Measurements from ENCODE around the gene CRYZL1. TPM values are rescaled to one million over a fixed set of nuclear protein-coding genes. Genes with fewer than 3 reads are reported as not detected.
A peak's percentile ranks its signal among the peaks of the same experiment; 100 is the strongest.

CRYZL1 gene
- total RNA-seq, 1 donor from 2014 or later, result 43.6 TPM

DNA sequence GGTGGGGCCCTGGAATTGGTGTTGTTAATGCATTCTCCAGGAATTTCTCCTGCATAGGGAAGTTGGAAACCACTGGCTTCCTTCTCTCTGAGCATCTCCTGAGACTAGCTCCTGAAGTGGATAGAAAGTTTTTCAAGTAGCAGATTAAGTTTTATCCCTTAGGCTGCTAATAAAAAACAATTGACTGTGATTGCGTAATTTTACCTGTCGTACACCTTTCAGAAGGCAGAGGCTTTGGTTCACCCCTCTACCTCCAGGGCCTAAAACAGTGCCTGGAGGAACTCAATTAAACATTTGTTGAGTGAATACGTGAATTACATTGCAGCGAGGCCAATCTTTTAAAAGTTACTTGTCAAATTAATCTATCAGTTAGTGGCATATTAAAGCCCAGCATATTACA, 4.2 kb upstream of the CRYZL1 start:
- Mint-ChIP-seq H3K4me1 (ENCODE audit: unreplicated experiment) (peaks cover 33% of the 10 kb centered on the region), H3K36me3 (ENCODE audit: unreplicated experiment) (no peaks in the 10 kb centered on the region), H3K27me3 (ENCODE audit: unreplicated experiment) (no peaks in the 10 kb centered on the region), H3K9me3 (ENCODE audit: unreplicated experiment) (no peaks in the 10 kb centered on the region), H3K27ac (ENCODE audit: unreplicated experiment) (no peak overlapping the region), H3K4me3 (ENCODE audit: unreplicated experiment) (no peak overlapping the region)
- DNase-seq (ENCODE audit: extremely low spot score, unreplicated experiment), result no peak
- TF ChIP-seq, protein P1, sequence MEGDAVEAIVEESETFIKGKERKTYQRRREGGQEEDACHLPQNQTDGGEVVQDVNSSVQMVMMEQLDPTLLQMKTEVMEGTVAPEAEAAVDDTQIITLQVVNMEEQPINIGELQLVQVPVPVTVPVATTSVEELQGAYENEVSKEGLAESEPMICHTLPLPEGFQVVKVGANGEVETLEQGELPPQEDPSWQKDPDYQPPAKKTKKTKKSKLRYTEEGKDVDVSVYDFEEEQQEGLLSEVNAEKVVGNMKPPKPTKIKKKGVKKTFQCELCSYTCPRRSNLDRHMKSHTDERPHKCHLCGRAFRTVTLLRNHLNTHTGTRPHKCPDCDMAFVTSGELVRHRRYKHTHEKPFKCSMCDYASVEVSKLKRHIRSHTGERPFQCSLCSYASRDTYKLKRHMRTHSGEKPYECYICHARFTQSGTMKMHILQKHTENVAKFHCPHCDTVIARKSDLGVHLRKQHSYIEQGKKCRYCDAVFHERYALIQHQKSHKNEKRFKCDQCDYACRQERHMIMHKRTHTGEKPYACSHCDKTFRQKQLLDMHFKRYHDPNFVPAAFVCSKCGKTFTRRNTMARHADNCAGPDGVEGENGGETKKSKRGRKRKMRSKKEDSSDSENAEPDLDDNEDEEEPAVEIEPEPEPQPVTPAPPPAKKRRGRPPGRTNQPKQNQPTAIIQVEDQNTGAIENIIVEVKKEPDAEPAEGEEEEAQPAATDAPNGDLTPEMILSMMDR (IDR thresholded peaks at IDR 0.05), result no peak

GRCh38 chr21:33644383-33645074, 3.0 kb upstream of the CRYZL1 start:
- H3K27ac Mint-ChIP-seq (ENCODE audit: unreplicated experiment), result peak overlapping the region; percentile 85
- no peaks in the 10 kb centered on the region for H3K9me3 Mint-ChIP-seq (ENCODE audit: unreplicated experiment)
- H3K4me1 Mint-ChIP-seq (ENCODE audit: unreplicated experiment), result peaks cover 36% of the 10 kb centered on the region
- TF ChIP-seq, protein P1 (IDR thresholded peaks at IDR 0.05), result no peak
- H3K4me3 Mint-ChIP-seq (ENCODE audit: unreplicated experiment), result peak overlapping the region; percentile 92
- no peak for DNase-seq (ENCODE audit: extremely low spot score, unreplicated experiment)
- no peaks in the 10 kb centered on the region for H3K27me3 Mint-ChIP-seq (ENCODE audit: unreplicated experiment)
- no peaks in the 10 kb centered on the region for H3K36me3 Mint-ChIP-seq (ENCODE audit: unreplicated experiment)

DNA sequence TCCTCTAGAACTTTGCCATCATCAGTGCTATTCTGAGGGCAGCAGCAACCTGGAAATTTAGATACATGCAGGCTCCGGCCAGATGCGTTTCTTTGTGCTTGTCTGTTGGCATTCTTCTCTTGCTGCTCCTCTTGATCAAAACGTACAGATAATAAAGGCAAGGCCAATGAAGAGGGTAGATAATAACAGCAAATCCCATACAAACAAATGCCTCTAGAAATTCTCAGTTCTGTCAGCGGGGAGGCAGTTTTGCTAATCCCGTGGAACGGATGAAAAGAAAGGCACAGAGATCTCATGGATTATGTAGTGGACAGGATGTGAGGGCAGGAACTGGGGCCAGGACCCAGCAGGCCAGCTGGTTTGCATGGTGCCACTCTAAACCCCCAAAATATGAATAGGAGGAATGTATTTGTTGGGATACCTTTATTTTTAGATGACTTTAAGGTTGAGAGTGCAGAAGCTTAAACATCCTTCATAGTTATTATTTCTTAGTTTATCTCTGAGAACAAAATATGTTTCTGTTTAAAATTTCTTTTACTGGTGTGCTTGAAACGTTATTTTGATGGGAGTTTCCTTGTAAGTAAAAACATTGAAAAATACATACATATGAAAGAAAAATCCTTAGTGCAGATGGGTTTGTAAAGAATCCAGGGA, 2.2 kb upstream of the CRYZL1 start:
- Mint-ChIP-seq H3K27me3 (ENCODE audit: unreplicated experiment) (no peaks in the 10 kb centered on the region), H3K4me3 (ENCODE audit: unreplicated experiment) (peak overlapping the region; percentile 92), H3K36me3 (ENCODE audit: unreplicated experiment) (no peaks in the 10 kb centered on the region), H3K9me3 (ENCODE audit: unreplicated experiment) (no peaks in the 10 kb centered on the region), H3K4me1 (ENCODE audit: unreplicated experiment) (peaks cover 33% of the 10 kb centered on the region), H3K27ac (ENCODE audit: unreplicated experiment) (peak overlapping the region; percentile 85)
- no peak for DNase-seq (ENCODE audit: extremely low spot score, unreplicated experiment)
- TF ChIP-seq, protein P1 (IDR thresholded peaks at IDR 0.05), result no peak

- H3K36me3 Mint-ChIP-seq (ENCODE audit: unreplicated experiment), result no peaks in the 10 kb centered on the region
- peak; percentile 86 for DNase-seq (ENCODE audit: extremely low spot score, unreplicated experiment)
- peaks cover 32% of the 10 kb centered on the region for H3K4me1 Mint-ChIP-seq (ENCODE audit: unreplicated experiment)
These were observed 1.5 kb upstream of the CRYZL1 start for GRCh38 chr21:33642896-33643657.

More at GRCh38 chr21:33642896-33643657, 1.5 kb upstream of the CRYZL1 start:
- peak overlapping the region; percentile 92 for H3K4me3 Mint-ChIP-seq (ENCODE audit: unreplicated experiment)
- TF ChIP-seq, protein P1 (IDR thresholded peaks at IDR 0.05), result no peak
- no peaks in the 10 kb centered on the region for H3K9me3 Mint-ChIP-seq (ENCODE audit: unreplicated experiment)
- H3K27me3 Mint-ChIP-seq (ENCODE audit: unreplicated experiment), result no peaks in the 10 kb centered on the region
- H3K27ac Mint-ChIP-seq (ENCODE audit: unreplicated experiment), result peak overlapping the region; percentile 85
